Stimulated activated naive CD8-positive, alpha-beta T cell treated with anti-CD3 and anti-CD28 coated beads, Interleukin-15, Interleukin-2, amounts not matched to agents 100 ng/mL and 50 ng/mL, for 24 hours (primary cell): ENCODE data around the gene SULF2.

ENCODE experiments used
- H3K27ac Mint-ChIP-seq: one replicate; pipeline ENCODE4 v1.8.0; 2021; ENCODE audit warnings: mild to moderate bottlenecking, mixed read lengths
- H3K27me3 Mint-ChIP-seq: one replicate; pipeline ENCODE4 v1.8.0; 2021; ENCODE audit warnings: mixed read lengths
- H3K36me3 Mint-ChIP-seq: one replicate; pipeline ENCODE4 v1.8.0; 2021; ENCODE audit warnings: low read depth, mixed read lengths
- H3K4me1 Mint-ChIP-seq: one replicate; pipeline ENCODE4 v1.8.0; 2021; ENCODE audit warnings: low read depth, mixed read lengths
- H3K4me3 Mint-ChIP-seq: one replicate; pipeline ENCODE4 v1.8.0; 2021; ENCODE audit warnings: mild to moderate bottlenecking, mixed read lengths
- H3K9me3 Mint-ChIP-seq: one replicate; pipeline ENCODE4 v1.8.0; 2021; ENCODE audit warnings: mixed read lengths

Gene SULF2

DNA sequence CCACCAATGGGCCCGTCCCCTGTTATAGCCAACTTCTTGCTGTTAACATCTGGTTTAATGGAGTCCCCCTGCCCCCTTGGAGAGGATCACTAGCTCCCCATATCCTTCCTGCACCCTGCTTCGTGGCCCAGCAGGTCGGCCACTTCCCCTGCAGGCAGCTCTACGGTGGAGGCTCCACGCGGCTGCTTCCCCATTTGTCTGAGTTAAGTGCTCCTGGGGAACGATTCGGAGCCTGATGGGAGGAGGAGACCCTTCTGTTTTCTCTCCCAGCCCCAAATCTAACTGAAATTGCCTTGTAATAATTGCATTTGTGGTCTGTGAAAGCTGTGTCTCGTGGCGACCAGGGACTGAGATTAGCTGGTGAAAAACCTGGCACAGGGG is 74.6 kb downstream of the SULF2 start:
- Mint-ChIP-seq H3K27me3 (peaks cover 13% of the 10 kb centered on the region), H3K4me1 (peaks cover 4% of the 10 kb centered on the region), H3K4me3 (no peak overlapping the region), H3K36me3 (no peaks in the 10 kb centered on the region), H3K9me3 (no peaks in the 10 kb centered on the region), H3K27ac (no peak overlapping the region)

GRCh38 chr20:47708953-47709833 is 76.1 kb downstream of the SULF2 start:
- Mint-ChIP-seq H3K4me3 (no peak overlapping the region), H3K27me3 (peaks cover 4% of the 10 kb centered on the region), H3K27ac (no peak overlapping the region), H3K9me3 (no peaks in the 10 kb centered on the region), H3K4me1 (peaks cover 4% of the 10 kb centered on the region), H3K36me3 (no peaks in the 10 kb centered on the region)

- Mint-ChIP-seq H3K9me3 (no peaks in the 10 kb centered on the region), H3K4me3 (no peak overlapping the region), H3K27ac (no peak overlapping the region), H3K36me3 (no peaks in the 10 kb centered on the region), H3K4me1 (peaks cover 4% of the 10 kb centered on the region), H3K27me3 (peaks cover 4% of the 10 kb centered on the region)
Measured at GRCh38 chr20:47708140-47708807, 77.0 kb downstream of the SULF2 start.

GRCh38 chr20:47706345-47706744 is 78.9 kb downstream of the SULF2 start:
- no peaks in the 10 kb centered on the region for H3K9me3 Mint-ChIP-seq
- no peak overlapping the region for H3K4me3 Mint-ChIP-seq
- H3K36me3 Mint-ChIP-seq = no peaks in the 10 kb centered on the region
- peaks cover 4% of the 10 kb centered on the region for H3K27me3 Mint-ChIP-seq
- peaks cover 4% of the 10 kb centered on the region for H3K4me1 Mint-ChIP-seq
- no peak overlapping the region for H3K27ac Mint-ChIP-seq

DNA sequence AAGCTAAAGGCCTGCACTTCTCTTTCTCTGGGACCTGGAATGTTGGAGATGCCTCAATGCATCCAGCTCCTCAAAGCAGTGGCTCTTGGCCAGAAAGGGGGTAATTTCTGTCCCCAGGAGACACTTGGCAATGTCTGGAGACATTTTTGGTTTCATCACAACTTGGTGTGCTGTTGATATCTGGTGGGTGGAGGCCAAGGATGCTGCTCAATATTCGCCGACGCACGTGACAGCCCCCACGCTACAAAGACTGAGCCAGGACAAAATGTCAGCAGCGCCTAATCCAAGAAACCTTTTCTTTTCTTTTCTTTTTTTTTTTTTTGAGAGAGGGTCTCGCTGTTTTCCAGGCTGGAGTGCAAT is 79.8 kb downstream of the SULF2 start:
- H3K36me3 Mint-ChIP-seq = no peaks in the 10 kb centered on the region
- no peak overlapping the region for H3K4me3 Mint-ChIP-seq
- no peak overlapping the region for H3K27ac Mint-ChIP-seq
- H3K4me1 Mint-ChIP-seq = peaks cover 4% of the 10 kb centered on the region
- H3K27me3 Mint-ChIP-seq = peaks cover 4% of the 10 kb centered on the region
- no peaks in the 10 kb centered on the region for H3K9me3 Mint-ChIP-seq

DNA sequence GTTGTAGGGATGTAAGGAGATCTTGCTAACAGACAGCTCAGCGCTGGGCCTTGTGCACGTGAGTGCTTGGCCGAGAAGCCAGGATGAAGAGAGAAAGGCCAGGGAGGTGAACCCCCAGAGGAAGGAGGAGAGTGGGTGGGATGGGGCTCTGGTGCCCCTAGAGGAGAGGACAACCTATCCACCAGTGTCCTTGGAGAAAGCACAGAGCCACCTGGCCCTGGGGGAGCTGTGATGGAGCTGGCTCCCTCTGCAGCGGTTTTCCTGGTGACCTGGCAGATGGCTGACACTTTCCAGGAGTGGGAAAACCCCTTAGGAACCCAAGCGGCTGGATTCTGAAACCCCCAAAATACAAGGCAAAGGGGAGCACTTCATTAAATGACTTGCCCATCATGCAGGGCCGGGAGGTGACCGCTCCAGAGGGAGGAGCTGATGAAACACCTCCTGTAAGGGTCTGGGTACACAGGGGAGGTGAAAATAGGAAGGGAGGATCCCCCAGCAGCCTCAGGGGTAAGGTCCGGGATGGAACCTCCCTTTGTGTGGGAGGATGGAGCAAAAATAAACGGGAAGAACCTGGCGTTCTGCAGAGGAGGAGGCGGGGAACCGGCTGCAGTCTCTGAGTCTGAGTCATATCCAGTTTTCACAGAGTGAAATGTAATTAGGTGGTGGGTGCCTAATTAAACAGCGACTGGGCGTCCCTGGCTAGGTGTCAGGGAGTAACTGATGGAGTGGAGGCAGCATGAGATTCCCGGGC is 80.4 kb downstream of the SULF2 start:
- no peaks in the 10 kb centered on the region for H3K9me3 Mint-ChIP-seq
- peaks cover 4% of the 10 kb centered on the region for H3K4me1 Mint-ChIP-seq
- H3K4me3 Mint-ChIP-seq = no peak overlapping the region
- H3K36me3 Mint-ChIP-seq = no peaks in the 10 kb centered on the region
- H3K27ac Mint-ChIP-seq = no peak overlapping the region
- peaks cover 4% of the 10 kb centered on the region for H3K27me3 Mint-ChIP-seq

DNA sequence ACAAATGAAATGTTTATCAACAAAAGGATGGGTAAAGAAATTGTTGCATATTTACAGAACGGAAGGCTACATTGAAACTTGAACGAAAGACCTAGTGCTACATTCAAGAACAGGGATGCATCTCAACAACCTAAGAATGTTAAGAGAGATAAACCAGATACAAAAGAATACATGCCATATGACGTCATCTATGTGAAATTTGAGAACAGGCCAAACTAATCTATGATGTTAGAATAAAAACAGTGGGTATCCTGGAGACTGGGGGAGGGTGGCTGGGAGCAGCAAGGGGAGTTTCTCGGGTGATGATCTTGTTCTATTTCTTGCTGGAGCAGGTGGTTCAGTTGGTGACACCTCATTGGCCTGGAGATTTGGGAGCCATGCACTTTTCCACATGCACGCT is 81.5 kb downstream of the SULF2 start:
- Mint-ChIP-seq H3K4me1 (peaks cover 4% of the 10 kb centered on the region), H3K27ac (no peak overlapping the region), H3K9me3 (no peaks in the 10 kb centered on the region), H3K36me3 (no peaks in the 10 kb centered on the region), H3K4me3 (no peak overlapping the region), H3K27me3 (no peaks in the 10 kb centered on the region)

DNA sequence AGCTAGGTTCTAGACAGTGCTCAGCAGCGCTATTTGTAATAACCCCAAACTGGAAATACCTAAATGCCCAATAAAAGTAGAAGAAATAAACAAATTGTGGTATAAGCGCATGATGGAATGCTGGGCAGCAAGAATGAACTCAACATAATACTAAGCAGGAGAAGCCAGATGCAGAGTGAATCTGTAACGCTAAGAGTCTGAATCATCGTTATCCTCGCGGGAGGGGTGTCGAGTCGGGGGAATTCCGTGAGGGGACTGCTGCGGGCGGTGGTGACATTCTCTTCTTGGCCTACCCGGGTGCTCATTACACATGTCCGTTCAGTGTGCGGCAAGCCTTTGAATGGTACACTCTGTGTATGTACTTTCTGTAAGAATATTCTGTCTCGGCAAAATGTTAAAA is 83.7 kb downstream of the SULF2 start:
- Mint-ChIP-seq H3K36me3 (no peaks in the 10 kb centered on the region), H3K27me3 (no peaks in the 10 kb centered on the region), H3K27ac (no peak overlapping the region)

DNA sequence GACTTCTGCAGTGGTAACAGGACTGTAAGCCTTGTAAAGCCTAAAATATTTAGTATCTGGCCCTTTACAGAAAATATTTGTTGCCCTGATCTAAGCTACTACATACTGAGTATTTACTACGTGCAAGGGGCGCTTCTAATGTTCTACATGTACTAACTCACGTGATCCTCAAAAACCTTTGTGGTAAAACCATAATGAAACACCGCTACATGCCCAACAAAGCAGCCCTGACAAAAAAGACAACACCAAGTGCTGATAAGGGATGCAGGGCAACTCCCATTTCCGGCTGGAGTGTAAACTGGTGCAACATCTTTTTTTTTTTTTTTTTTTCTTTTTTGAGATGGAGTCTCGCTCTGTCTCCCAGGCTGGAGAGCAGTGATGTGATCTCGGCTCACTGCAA is 85.0 kb downstream of the SULF2 start:
- no peaks in the 10 kb centered on the region for H3K36me3 Mint-ChIP-seq
- H3K4me1 Mint-ChIP-seq = peaks cover 2% of the 10 kb centered on the region
- no peak overlapping the region for H3K4me3 Mint-ChIP-seq
- H3K9me3 Mint-ChIP-seq = no peaks in the 10 kb centered on the region
- no peaks in the 10 kb centered on the region for H3K27me3 Mint-ChIP-seq
- no peak overlapping the region for H3K27ac Mint-ChIP-seq

More for the DNA sequence above, 83.7 kb downstream of the SULF2 start:
- Mint-ChIP-seq H3K9me3 (no peaks in the 10 kb centered on the region), H3K4me1 (no peaks in the 10 kb centered on the region), H3K4me3 (no peak overlapping the region)

DNA sequence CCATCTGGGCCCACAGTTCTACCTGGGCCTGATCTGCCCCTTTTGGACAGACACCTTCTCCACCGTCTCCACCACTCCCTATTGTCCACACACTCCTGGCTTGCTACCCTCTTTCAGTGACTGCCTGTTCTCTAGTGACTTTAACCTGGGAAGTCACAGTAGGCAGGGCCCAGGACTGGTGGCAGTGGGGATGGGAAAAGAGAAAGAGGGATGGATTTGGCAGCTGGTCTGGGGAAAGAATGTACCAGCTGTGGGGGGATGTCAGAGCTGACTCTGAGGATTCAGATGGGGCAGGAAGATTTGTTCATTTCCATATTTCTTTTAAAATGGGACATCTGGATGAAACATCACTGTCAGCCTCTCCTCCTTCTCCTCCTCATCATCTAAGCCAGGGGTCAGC is 85.5 kb downstream of the SULF2 start:
- peaks cover 4% of the 10 kb centered on the region for H3K4me1 Mint-ChIP-seq
- no peak overlapping the region for H3K27ac Mint-ChIP-seq
- H3K9me3 Mint-ChIP-seq = no peaks in the 10 kb centered on the region
- no peak overlapping the region for H3K4me3 Mint-ChIP-seq
- H3K36me3 Mint-ChIP-seq = no peaks in the 10 kb centered on the region
- no peaks in the 10 kb centered on the region for H3K27me3 Mint-ChIP-seq

DNA sequence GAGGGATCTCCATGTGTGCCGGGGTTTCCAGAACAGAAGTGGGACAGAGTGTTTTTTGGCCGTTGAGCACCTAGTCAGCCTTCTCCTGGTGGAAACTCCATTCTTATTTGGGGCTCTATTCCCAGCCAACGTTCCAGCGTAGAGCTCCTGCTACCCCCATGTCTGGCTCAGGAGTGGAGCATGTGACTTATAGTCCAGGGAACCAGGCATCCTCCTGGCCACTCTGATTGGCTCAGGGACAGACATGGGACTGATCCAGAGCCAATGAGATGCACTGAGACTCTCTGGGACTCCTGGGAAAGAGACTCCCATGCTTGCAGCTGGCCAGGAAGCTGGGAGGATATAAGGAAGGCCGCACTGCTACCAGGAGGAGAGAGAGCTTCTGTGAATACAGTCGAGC is 87.1 kb downstream of the SULF2 start:
- Mint-ChIP-seq H3K4me1 (peaks cover 4% of the 10 kb centered on the region), H3K36me3 (no peaks in the 10 kb centered on the region), H3K27me3 (no peaks in the 10 kb centered on the region), H3K27ac (no peak overlapping the region), H3K9me3 (no peaks in the 10 kb centered on the region), H3K4me3 (no peak overlapping the region)

DNA sequence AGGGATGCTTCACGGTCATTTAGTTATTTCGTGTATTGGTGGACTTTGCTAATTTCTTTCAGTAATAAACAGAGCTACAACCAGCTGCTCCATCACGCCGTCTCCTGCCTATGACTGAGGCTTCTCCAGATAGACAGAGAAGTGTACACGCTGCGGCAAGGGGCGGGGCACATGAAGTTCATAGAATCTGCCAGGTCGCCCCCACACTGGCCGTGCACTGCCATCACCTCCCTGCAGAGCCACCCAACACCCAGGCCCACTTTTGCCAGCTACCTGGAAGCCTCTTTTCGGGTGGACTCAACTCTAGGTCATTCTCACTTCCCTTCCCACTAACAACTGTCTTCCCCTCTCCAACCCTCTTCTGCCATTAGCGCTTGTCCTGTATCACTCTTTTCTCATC is 88.4 kb downstream of the SULF2 start:
- Mint-ChIP-seq H3K4me1 (peaks cover 4% of the 10 kb centered on the region), H3K9me3 (no peaks in the 10 kb centered on the region), H3K27ac (no peak overlapping the region), H3K27me3 (no peaks in the 10 kb centered on the region), H3K4me3 (no peak overlapping the region), H3K36me3 (no peaks in the 10 kb centered on the region)

DNA sequence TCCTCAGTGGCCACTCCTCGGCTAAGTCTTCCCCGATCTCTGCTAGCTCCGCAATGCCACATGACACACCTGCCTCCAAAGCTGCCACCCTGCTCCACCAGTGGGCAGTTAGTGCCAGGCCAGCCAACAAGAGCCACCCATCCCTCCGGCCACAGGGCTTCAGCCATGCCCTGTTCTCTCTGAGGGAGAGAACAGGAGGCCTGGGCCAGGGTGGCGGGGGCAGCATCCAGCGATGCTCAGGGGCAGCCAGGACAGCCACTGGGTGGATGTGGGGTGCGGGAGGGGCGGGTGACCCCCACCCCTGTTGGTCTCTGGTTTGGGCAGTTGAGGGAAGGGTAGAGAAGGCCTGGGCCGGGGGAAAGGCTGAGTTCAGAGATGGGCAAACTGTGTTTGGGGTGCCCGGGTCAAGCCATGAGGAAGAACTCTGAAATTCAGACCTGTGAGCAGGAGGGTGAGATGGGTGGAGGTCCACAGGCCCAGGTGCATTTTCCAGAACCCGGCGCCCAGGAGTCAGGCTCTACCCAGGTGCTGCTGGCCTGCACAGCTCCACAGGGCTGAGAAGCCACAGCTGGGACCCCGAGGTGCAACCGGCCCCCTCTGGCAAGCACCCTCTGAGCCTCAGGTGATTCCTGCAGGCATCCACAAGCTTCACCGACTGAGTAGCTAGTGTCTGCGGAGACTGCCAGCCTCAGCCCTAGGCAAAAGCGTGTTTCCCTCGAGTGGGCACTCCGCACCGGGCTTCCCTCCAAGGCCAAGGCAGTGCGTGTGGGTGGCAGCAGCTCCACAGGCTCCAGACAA is 91.1 kb downstream of the SULF2 start:
- Mint-ChIP-seq H3K9me3 (no peaks in the 10 kb centered on the region), H3K27ac (no peak overlapping the region), H3K27me3 (peaks cover 4% of the 10 kb centered on the region), H3K4me1 (peaks cover 4% of the 10 kb centered on the region), H3K4me3 (no peak overlapping the region), H3K36me3 (no peaks in the 10 kb centered on the region)

GRCh38 chr20:47691625-47692024 is 93.7 kb downstream of the SULF2 start:
- Mint-ChIP-seq H3K27me3 (peaks cover 4% of the 10 kb centered on the region), H3K4me1 (peaks cover 4% of the 10 kb centered on the region), H3K36me3 (no peaks in the 10 kb centered on the region), H3K4me3 (no peak overlapping the region), H3K27ac (no peak overlapping the region), H3K9me3 (no peaks in the 10 kb centered on the region)
